Measurements from ENCODE around the gene CCDC175. TPM values are rescaled to one million over a fixed set of nuclear protein-coding genes. Genes with fewer than 3 reads are reported as not detected.

Gene CCDC175
- polyA plus RNA-seq, 4 donors: 0.66 to 1.8 (median 1.0) TPM

DNA sequence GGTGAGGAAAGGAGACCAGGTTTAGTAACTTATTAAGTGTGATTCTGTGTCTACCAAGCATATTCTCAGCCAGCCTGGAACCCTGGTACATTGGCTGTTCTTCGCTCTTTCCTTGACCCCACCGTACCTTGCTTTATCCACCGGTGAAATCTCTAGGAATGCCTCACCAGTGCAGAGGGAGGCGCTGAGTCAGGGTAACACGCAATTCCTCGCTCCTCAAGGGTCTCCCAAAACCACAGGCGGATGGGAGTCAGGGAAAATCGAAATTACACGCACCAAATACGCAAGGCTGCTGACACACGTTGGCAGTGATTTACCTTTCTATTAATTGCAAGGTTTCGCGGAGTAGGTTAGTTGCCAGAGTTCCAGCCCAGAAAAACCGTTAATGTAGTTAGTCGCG lies 93.2 kb downstream of the CCDC175 start:
- peak in 2 of 4 donors; percentile 25 to 27 for DNase-seq (ENCODE audit: low read depth in 4 of 4, low spot score in 3 of 4)

- no peak for DNase-seq (ENCODE audit: low read depth in 4 of 4, low spot score in 3 of 4)
These were observed 93.9 kb downstream of the CCDC175 start for GRCh38 chr14:59482541-59483331.

DNA sequence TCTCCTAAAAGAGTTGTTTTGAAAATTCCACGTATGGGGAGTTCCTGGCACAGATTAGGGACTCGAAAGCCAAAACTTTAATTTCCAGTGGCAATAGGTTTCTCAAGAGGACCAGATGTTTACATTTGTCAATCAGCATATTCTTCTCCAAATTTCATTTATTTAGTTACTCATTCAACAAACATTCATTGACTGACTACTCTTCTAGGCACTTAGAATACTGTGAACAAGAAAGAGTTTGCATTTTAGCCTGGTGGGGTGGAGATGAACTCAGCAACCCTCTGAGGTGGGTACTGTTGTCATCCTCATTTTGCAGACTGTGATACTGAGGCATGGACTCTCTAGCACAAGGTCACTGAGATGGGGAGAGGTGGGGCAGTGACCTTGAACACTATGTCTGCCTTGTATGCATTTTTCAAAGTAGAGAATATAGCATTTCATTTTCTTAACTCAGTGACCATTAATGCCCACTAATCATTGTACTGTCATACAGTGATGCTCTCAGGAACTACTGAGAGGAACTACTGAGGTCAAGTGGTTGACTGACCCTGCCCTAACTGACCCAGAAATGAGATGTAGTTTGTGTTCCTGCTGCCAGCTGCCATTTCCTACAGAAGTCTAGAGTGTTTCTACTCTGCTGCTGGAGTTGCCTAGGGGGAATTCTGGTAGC lies 94.6 kb downstream of the CCDC175 start:
- DNase-seq (ENCODE audit: low read depth in 4 of 4, low spot score in 3 of 4): no peak

- DNase-seq (ENCODE audit: low read depth in 4 of 4, low spot score in 3 of 4): no peak
These were observed 95.2 kb downstream of the CCDC175 start for GRCh38 chr14:59481407-59481806.

- no peak for DNase-seq (ENCODE audit: low read depth in 4 of 4, low spot score in 3 of 4)
These were observed 96.4 kb downstream of the CCDC175 start for GRCh38 chr14:59480166-59480565.

- no peak for DNase-seq (ENCODE audit: low read depth in 4 of 4, low spot score in 3 of 4)
These were observed 98.1 kb downstream of the CCDC175 start for GRCh38 chr14:59478540-59478939.

DNA sequence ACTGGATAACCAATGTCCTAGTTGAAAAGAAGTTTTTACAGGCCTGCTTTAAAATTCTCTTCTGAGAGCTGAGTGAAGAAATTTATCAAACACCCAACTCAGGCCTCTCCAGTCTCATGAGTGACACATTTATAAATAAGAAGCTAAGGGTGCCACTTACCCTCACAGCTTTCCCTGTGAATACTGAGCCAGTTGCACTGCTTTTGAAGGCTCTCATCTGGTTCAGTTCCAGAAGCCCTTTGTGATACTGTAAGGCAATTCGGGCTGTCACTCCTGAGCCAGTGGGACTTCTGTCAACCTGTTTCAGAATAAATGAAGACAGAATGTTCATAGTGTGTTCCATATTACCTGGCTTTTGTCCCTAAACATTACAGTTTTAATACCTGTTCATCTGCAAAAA lies 100.9 kb downstream of the CCDC175 start:
- DNase-seq (ENCODE audit: low read depth in 4 of 4, low spot score in 3 of 4): no peak

DNA sequence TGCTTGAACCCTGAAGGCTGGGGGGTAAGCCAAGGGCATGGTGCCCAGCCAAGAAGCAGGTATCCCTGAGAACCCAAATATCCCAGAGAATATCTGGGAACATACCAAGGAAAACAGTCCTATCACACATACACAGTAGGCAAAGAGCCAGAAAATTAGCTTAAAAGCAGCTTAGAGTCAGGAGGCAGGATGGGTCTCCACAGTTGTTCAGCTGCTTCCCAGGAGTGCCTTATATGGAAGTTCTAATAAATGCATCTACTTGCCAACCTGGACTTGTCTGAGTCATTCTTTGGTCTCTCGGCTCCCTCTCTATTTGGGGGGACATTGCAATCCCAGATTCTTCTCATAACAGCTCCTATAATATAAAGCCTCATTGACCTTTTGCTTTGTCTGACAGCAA lies 102.4 kb downstream of the CCDC175 start:
- no peak for DNase-seq (ENCODE audit: low read depth in 4 of 4, low spot score in 3 of 4)

GRCh38 chr14:59465316-59466135 lies 111.1 kb downstream of the CCDC175 start, which contains the start of gene GPR135:
TSS of gene GPR135 (minus strand) at chr14:59465380. CDS start at chr14:59465226, 154 bp downstream.
- DNase-seq (ENCODE audit: low read depth in 4 of 4, low spot score in 3 of 4): peak in 2 of 4 donors; percentile 33 to 44

DNA sequence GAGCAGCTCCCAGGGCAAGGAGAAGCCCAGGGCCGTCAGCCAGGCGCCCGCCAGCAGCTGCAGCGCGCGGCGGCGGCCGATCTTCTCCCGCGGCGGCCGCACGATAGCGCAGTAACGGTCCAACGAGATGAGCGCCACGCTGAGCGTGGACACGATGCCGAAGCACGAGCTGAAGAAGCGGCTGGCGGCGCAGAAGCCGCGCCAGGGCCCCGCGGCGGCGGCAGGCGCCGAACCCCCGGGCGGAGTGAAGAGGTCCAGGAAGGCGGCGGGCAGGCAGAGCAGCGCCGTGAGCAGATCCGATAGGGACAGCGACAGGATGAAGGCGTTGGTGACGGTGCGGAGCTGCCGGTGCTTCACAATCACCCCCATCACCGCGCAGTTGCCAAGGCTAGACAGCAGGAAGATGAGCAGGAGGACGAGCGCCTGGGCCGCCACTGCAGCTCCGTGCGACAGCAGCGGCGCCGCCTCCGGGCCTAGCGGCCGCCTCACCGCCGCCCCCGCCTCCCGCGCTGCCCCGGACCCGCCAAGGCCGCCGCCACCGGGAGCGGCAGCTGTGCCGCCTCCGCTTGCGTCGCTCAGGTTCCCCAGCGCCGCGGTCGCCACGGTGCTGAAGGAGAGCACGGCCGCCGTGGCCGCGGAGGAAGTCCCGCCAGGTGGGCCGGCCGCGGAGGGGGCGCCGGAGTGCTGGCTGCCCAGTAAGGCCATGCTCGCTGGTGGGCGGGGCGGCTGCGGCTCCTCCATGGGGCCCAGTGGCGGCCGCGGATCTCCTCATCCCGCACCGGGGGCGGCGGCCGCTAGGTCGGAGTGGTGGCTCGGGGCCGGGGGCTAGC lies 111.9 kb downstream of the CCDC175 start:
- peak in 2 of 4 donors; percentile 32 to 54 for DNase-seq (ENCODE audit: low read depth in 4 of 4, low spot score in 3 of 4)

GRCh38 chr14:59463787-59464485 lies 112.7 kb downstream of the CCDC175 start:
- no peak for DNase-seq (ENCODE audit: low read depth in 4 of 4, low spot score in 3 of 4)

DNA sequence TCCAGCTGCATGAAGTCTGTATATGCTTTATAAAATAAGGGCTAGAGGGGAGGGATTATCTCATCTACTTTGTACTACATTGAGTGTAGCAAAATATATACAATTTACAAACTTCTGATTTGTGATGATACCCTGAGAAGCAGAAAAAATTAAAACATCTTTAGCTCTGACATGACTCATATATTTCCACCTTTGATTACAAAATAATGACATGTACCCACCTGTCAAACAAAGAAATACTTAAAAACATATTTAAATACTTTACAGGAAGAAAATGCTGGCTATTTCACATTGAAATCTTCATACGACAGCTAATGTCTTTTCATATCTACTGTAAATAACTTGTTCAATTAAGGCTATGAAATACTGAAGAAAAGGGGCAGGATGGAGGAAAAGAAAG lies 114.7 kb downstream of the CCDC175 start:
- no peak for DNase-seq (ENCODE audit: low read depth in 4 of 4, low spot score in 3 of 4)

- no peak for DNase-seq (ENCODE audit: low read depth in 4 of 4, low spot score in 3 of 4)
These were observed 116.2 kb downstream of the CCDC175 start for GRCh38 chr14:59460378-59460777.

DNA sequence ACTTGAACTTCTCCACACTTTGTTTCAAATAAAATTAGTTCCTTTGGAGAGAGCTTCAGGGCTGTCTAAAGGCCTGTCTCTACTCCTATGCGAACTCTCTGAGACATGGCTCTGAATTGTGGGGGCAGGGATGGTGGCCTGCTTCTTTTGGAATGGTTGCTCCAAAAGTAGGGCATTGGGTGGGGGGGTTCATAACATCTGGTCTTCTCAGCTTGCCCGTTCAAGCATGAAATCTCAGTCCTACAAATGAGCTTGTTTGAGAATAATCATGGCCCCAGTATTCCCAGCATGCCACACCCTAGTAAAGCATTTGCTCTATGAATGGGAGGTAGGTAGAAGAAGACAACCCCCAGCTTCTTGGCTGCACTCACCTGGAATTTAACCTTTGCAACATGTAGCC lies 118.1 kb downstream of the CCDC175 start:
- no peak for DNase-seq (ENCODE audit: low read depth in 4 of 4, low spot score in 3 of 4)

DNA sequence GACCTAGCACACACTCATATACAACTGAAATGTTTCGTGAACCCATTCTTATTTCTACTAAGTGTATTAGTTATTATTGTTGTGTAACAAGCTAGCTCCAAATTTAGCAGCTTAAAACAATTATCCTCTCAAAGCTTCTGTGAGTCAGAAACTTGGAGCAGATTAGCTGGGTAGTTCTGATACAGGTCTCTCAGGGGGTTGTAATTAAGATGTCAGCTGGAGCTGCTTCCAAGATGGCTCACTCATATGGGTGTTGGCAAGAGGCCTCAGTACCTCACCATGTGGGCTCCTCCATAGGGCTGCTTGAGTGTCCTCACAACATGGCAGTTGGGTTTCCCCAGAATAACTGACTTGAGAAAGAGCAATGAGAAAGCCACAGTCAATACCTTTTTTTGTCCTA lies 121.2 kb downstream of the CCDC175 start:
- DNase-seq (ENCODE audit: low read depth in 4 of 4, low spot score in 3 of 4): no peak

Other genes with a start within 250 kb of the CCDC175 start
- gene GPR135, start 111.4 kb downstream of the CCDC175 start, polyA plus RNA-seq (ENCODE audit: insufficient read length in 4 of 4): 1 to 10 TPM; 4.0 to 9.3 (median 5.0) TPM
- 10 to 100 TPM; 43.9 to 60.5 (median 50.3) TPM for gene L3HYPDH, start 92.4 kb downstream of the CCDC175 start, polyA plus RNA-seq (ENCODE audit: insufficient read length in 4 of 4)
- 10 to 100 TPM; 72.6 to 95.0 (median 81.0) TPM for gene JKAMP, start 92.3 kb downstream of the CCDC175 start, polyA plus RNA-seq (ENCODE audit: insufficient read length in 4 of 4)

All from left renal pelvis (tissue), 4 donors.